ENCODE data around the gene DGUOK. TPM values are rescaled to one million over a fixed set of nuclear protein-coding genes. Genes with fewer than 3 reads are reported as not detected.
A peak's percentile ranks its signal among the peaks of the same experiment; 100 is the strongest.

DGUOK gene
- polyA plus RNA-seq, 12 donors: 12.0 to 54.1 (median 40.2) TPM; not detected in 1

- no peak for DNase-seq
These were observed 67.1 kb downstream of the DGUOK start for GRCh38 chr2:73993778-73994177.

- DNase-seq: no peak
These were observed 67.6 kb downstream of the DGUOK start for GRCh38 chr2:73994178-73994831.

- no peak for DNase-seq
These were observed 69.1 kb downstream of the DGUOK start for GRCh38 chr2:73995810-73996209.

- no peak for DNase-seq
These were observed 71.1 kb downstream of the DGUOK start for GRCh38 chr2:73997813-73998212.

GRCh38 chr2:73998451-73998850, 71.8 kb downstream of the DGUOK start:
- DNase-seq: no peak

GRCh38 chr2:73998933-73999332, 72.3 kb downstream of the DGUOK start:
- no peak for DNase-seq

- no peak for DNase-seq
These were observed 73.4 kb downstream of the DGUOK start for GRCh38 chr2:73999881-74000597.

- no peak for DNase-seq
These were observed 74.0 kb downstream of the DGUOK start for GRCh38 chr2:74000666-74001065.

- no peak for DNase-seq
These were observed 74.4 kb downstream of the DGUOK start for GRCh38 chr2:74001121-74001520.

GRCh38 chr2:74001781-74002504, 75.3 kb downstream of the DGUOK start:
- no peak for DNase-seq

GRCh38 chr2:74002505-74003421, 76.1 kb downstream of the DGUOK start:
- DNase-seq: peak; percentile 76

GRCh38 chr2:74003494-74004211, 77.0 kb downstream of the DGUOK start:
- DNase-seq: no peak

- no peak for DNase-seq
These were observed 77.8 kb downstream of the DGUOK start for GRCh38 chr2:74004212-74005182.

GRCh38 chr2:74005786-74006185, 79.1 kb downstream of the DGUOK start:
- no peak for DNase-seq

- DNase-seq: no peak
These were observed 79.8 kb downstream of the DGUOK start for GRCh38 chr2:74006459-74006858.

- DNase-seq: no peak
These were observed 80.4 kb downstream of the DGUOK start for GRCh38 chr2:74007121-74007520.

GRCh38 chr2:74007711-74008110, 81.0 kb downstream of the DGUOK start:
- DNase-seq: no peak

Data from muscle of arm (tissue), 12 donors.